ENCODE results near the gene EXOSC1.
A peak's percentile ranks its signal among the peaks of the same experiment; 100 is the strongest.
"Not testable (repeated sequence)": the region's sequence is repeated elsewhere in the genome, so short reads cannot be mapped to it uniquely, and the experiment has no call there.

Gene EXOSC1, protein sequence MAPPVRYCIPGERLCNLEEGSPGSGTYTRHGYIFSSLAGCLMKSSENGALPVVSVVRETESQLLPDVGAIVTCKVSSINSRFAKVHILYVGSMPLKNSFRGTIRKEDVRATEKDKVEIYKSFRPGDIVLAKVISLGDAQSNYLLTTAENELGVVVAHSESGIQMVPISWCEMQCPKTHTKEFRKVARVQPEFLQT

DNA sequence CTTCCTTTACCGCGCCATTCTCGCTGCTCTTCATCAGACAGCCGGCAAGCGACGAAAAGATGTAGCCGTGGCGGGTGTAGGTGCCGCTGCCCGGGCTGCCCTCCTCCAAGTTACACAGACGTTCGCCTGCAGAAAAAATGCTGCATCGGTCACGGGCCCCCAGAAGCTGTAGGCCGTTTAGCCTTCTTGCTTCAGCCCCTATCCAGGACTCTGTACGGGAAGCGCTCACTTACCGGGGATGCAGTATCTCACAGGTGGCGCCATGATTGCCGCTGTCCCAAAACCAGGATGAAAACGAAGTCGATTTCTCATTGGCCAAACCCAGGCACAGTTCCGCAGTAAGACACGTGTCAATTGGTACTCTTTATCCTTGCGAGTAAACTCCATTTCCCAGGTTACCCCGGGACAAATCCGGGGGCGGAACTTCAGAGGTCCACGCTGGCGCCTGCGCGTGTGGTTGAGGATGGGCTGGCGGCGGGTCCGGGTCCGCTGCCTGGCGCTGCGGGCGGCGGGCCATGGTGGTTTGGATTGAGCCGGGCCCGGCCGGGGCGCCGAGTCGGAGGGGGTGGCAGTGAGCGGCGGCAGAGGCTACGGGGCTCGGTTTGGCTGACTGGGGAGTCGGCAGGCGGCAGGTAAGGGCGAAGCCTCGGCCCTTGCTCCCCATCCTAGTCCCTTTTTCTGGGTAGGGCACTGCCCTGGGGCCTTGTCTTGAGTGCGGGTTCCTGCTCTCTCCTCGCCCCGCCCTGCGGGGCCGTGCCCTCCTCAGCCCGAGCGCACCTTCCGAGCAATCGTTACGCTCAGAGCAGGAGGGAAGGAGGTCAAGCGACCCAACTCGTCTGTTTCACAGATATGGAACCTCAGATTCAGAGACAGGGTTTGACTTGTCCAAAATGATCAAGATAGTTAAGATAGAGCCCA lies at the start of gene EXOSC1, which contains the start of gene ZDHHC16:
TSS of gene EXOSC1 (minus strand) at position 285 of the 918 bp plus-strand sequence. CDS start at position 264, 21 bp downstream.
TSS of gene ZDHHC16 (plus strand) at position 454 of the 918 bp plus-strand sequence. CDS start 5,501 bp downstream, outside the sequence.
- peak; percentile 98 for DNase-seq

DNA sequence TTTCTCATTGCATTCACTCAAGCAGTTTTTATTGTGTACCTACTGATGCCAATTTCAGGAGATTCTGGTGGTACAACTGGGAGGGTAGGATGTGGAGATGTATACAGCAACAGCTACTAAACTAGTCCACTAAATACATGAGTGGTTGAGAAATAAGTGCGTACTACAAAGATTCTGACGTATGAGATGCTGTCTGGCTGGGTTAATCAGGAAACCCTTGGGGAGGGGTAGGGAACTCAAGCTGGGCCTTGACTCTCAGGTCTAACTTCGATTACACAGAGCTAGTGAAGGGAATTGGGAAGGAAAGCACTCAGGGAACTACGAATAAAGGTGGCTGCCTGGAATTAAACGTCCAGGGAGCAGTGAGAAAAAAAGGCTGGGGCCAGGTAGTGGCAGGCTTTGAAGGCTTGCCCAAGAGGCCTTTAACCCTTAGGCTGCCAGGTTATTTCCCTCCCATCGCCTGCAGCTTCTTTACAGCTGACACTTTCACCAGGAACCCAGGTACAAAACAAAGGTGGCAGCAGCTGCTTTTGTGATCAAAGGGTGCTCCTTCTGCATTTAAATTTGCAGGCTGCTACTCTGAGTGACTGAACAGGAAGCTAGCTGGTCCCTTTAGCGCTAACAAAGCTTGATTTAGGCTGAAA lies 49.2 kb upstream of the EXOSC1 start:
- no peak for DNase-seq

DNA sequence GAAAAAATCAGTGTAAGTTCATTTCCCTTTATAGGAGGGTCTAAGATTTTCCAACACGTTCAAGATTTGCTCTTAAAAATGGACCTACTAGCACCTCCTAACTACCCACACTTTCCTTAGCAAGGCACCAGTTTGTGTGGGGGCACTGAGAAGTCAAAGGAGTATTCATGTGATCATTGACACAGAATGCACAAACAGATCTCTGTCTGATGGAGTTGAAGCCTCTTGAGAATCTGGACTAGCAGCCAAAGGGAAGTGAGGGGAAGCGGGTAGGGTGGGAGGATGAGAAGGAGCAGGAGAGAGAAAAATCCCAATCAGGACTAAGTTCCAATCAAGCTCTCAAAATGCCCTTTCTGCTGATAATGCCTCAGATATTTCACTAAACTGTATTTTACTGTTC lies 48.3 kb upstream of the EXOSC1 start:
- no peak for DNase-seq

DNA sequence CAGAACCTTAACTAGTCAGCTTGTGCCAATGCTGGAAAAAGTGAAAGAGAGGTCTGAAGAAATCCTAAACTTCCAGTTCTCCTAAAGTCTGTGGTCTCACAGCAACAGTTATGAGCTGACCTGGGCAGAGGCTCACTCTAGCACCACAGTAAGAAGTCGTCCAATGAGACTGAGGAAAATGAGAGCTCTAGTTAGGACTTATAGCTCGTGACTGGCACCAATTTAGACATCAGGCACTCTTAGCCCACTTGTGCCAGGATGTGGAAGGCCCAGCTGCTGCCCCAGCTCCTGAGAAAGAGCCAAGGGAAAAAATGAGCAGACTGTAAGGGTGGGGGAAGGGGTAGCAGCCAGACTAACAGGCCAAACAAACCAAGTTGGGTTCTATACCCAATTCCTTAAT lies 44.8 kb upstream of the EXOSC1 start:
- DNase-seq = no peak

DNA sequence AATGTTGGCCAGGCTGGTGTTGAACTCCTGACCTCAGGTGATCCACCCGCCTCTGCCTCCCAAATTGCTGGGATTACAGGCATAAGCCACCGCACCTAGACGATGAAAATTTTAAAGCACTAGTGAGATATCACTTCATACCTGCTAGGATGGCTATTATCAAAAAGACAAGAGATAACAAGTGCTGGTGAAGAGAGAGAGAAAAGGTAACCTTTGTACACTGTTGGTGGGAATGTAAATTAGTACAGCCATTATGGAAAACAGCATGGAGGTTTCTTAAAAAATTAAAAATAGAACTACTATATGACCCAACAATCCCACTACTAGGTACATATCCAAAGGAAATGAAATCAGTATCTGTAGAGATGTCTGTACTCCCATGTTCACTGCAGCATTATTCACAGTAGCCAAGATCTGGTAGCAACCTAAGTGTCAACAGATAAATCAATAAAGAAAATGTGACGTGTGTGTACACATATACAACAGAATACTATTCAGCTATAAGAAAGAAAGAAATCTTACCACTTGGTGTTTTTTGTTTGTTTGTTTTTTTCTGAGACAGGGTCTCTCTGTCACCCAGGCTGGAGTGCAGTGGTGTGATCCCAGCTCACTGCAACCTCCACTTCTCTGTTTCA lies 40.0 kb upstream of the EXOSC1 start:
- no peak for DNase-seq

DNA sequence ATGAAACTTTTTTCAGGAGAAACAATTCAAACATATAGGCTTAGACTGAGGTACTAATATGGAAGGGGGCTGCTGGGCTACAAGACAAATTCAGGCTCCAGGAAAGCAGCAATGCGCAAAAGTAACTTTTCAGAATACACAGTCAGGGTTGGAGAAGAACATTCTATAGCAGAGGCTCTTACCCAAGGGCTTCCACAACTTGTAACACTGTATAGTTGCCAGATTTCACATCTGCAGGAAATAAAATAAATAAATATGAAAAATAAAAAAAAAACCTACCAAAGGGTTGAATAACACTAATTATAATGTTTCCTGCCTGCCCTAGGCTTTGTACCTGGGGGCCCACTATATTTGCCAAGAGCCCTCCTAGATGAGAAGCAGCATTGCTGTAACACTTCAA lies 38.1 kb upstream of the EXOSC1 start:
- DNase-seq = no peak

DNA sequence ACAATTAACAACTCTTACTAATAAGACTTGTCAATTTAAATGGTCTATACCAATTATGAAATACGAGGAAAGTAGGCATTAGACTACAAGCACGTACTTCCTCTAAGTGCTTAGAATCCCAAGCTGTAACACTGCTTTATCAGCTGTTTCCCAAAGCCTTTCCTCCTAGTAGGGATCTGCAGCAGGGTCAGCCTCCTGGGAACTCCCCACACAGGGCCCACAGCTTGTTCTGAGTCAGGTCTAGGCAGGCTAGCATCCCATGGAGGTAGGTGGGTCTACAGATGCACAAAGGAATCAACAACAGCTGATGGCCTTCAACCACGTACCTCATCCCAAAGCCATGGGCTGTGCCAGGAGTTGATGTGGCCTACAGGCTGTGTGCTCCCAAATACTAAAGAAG lies 37.7 kb upstream of the EXOSC1 start:
- no peak for DNase-seq

DNA sequence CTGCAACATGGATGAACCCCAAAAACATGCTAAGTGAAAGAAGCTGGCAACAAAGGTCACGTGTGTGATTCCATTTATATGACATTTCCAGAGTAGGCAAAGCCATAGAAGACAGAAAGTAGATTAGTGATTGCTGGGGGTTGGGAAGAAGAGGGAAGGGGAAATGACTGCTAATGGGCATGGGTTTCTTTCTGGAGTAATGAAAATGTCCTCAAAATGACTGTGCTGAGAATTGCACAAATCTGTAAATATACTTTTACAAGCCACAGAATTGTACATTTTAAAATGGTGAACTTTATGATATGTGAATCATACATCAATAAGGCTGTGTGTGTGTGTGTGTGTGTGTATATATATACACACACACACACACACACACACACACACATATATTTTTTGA lies 36.6 kb upstream of the EXOSC1 start:
- no peak for DNase-seq

DNA sequence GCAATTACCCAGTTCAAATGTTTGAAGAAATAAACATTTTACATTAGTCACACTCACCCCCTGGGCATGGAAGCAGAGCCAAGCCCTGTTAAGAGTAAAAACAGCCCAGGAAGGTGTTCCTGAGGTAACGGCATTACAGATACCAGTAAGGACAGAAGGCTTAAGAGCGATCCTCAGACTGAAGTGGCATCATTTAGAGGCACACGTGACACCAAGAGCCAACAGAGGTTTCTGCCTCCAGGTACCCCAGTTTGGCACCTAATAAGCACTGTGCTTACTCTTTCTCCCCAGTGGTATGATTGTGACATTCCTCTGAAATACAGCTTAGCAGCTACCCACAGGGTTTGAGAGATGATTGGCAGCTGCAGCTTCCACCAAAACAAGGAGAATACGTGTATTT lies 35.3 kb upstream of the EXOSC1 start:
- no peak for DNase-seq

DNA sequence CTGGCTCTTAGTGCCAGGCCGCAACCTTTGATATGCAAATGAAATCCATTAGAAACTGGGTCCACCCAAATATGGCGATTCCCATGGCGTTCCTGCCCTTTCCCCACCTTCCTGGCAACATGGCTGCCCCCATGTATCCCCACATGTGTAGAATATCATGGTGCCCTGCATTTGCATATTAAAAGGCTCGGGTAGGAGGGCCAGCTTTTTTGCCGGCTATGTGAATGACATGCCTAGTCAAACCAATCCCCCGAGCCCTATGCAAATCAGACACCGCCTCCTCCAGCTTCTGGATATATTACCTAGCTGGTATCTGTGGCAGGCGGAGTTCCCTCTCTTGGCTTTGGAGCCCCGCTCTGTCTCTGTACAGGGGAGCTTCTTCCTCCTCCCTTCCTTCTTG lies 34.1 kb upstream of the EXOSC1 start:
- no peak for DNase-seq

DNA sequence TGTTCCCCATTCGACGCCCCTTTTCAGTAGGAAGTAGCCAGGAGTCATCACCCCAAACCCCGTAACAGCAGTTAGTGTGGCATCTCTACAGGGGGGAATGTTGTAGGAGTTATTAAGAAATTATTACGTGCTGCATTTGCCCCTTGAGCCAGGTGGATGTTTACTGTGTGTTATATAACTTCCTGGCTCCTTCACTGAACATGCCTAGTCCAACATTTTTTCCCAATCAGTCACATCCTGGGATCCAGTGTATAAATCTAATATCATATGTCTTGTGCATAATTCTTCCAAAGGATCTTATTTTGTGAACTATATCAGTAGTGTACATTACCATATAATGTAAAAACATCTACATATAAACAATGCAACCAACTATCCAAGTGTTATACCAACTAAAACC lies 33.6 kb upstream of the EXOSC1 start:
- not testable (repeated sequence) for DNase-seq

DNA sequence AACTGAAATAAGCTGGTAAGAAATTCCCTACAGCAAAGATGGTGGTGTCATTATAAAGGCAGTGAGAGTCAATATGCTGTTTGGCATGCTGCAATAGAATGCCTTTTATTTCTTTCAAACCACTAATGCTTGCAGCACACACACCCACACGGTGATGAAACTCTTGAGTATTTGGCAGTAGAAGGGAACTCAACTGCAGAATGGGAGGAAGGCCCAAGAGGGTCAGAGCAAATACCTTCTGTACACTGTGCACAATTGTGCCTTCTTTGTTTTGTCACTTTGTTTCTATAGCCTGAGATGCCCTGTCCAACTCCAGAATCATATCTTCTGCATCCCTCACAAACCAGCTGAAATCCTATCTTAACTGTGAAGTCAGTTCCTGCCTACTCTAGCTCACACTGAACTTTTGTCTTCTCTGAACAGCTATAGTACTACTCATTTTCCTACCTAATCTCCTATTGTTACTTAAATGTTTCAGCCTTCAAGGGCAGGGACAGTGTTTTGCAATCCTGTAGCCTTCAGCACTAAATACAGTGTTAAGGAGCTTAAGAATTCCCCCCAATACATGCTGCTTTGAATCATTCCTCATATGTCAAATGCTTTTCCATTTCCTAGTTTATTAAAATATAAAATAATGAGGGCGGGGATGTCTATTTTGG lies 30.3 kb upstream of the EXOSC1 start:
- DNase-seq = no peak

DNA sequence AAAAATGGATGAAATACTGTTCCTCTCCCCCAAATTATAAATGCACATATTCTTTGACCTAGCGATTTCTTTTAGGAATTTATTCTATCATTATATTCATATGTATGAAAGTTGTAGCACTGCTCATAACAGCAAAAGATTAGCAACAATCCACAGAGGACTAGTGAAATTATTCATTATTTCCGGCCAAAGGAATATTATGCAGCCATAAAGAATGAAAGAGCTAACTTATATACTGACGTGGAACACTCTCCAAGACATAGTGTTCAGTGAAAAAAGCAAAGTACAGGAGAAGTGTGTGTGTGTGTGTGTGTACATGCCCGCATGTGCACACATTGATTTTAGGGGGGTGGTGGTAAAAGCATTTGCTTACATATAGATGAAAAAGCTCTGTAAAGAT lies 29.1 kb upstream of the EXOSC1 start:
- no peak for DNase-seq

DNA sequence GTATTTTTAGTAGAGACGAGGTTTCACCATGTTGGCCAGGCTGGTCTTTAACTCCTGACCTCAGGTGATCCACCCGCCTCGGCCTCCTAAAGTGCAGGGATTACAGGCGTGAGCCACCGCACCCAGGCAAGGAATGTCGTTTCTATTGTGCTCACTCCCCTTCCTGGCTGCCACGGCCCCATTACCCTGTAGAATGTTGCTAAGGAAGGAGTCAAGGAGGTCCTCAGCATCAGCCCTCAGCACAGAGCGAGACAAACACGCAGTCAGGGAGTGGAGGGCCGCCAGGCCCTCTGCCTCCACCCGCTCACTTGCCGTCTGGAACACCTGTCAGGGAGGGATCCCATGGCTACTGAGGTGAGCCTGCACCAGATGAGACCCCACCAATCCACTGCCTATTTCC lies 23.0 kb upstream of the EXOSC1 start:
- DNase-seq = not testable (repeated sequence)

DNA sequence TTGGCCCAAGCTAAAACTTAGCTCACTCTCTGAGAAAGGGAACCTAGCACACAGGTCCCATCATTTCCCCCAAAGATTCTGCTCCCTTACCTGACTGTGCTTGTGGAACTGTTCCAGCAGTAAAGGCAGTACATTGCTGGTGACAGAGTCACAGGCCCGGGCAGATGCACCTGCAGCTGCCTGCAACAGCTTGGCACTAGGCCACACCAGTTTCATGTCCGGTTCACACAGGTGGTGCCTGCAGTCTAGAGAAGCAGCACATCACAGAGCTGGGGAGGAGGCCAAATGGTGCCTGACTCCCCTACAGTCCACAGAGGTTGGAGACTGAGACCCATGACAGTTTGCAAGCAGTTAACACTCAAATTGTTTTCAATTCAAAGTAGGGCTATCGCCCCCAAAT lies 22.4 kb upstream of the EXOSC1 start:
- DNase-seq = no peak

DNA sequence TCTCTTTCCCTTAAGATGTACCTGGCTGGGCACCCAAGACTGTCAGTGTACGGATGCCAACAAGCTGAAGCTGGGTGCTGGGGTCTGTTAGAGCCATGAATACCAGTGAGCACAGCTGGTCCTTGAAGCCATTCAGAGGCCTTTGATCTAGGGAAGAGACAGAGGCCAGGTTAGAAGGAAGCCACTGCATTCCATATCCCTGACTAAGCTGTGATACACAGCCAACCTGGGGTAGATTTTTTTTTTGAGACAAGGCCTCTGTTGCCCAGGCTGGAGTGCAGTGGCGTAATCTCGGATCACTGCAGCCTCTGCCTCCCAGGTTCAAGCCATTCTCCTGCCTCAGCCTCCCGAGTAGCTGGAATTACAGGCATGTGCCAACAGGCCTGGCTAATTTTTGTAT lies 20.9 kb upstream of the EXOSC1 start:
- DNase-seq = no peak

DNA sequence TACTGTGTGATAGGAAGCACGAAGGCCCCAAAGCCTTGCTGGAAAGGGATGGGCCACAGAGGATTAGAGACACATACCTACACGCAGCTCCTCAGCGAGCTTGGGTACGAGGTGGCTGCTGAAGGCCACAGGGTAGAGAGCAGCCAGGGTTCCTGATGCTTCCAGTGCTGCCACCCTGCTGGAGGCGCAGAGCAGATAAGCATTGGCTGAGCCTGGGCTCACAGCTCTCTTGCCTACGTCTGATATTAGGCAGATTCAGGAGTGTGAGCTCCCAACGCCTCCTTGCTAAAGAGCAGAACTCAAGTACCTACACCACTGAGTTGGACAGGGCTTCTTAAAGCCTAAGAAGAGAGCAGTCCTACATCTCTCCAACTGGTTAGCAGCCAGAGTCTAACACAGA lies 20.2 kb upstream of the EXOSC1 start:
- no peak for DNase-seq

DNA sequence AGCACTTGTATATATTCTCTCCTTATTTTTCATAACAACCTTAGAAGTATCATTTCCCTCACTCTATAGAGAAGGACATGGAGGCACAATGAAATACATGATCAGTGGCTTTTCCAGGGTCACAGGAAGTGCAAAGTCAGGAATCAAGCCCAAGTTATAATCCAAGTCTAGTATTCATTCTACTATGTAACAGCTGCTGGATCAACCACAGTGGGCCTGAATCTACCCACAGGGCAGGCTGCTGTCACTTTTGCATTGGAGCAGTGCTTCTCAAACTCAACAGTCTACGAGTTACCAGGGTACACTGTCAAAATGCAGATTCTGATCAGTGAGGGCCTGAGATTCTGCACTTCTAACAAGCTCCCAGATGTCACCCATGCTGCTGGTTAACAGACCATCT lies 18.4 kb upstream of the EXOSC1 start:
- no peak for DNase-seq

DNA sequence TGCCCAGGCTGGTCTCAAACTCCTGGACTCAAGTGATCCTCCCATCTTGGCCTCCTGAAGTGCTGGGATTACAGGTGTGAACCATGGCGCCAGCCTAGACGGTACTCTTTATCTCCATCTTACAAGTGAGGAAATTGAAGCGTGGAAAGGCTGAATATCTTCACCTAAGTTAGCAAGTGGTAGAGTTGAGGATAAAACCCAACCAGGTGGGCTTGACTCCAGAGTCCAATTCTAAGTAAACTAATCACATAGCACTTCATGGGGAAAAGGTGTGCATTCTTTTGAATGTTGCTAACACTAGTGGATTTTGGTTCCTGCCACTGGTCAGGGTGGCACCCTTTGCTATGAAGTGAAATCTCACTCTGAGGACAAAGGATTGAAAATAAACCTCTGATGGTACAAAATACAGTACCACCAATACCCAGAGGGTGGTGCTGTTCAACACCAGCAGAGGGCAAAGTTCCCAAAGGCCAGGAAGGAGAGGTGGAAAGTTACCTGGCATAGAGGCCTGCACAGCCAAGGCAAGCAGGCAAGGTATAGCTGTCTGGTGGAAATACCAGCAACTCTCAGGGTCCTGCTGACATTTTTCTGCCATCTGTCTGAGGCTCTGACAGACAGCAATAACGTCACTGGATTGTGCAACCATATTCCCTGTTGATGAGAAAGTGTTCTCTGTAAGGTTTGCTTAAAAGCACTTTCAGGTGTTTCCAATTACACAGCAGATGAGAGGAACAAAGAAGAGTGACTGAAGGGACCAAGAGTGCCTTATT lies 17.7 kb upstream of the EXOSC1 start:
- DNase-seq = peak; percentile 73

DNA sequence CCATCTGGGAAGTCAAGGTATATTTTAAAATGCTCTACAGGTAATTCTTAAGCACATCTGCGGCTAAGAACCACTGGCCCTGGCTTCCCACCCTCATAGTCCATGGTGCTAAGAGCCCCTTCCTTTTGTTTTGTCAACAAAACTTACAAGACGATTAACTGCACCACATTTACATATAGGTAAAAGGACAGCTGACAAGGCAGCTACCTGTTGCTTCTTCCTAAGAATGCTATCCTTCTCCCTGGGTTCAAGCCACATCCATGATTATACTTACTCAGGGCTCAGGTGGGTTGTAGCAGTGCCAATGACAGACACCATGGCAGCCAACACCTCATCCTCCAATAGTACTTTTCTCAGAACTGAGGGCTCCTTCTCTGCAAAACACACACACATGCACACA lies 16.5 kb upstream of the EXOSC1 start:
- DNase-seq = no peak

DNA sequence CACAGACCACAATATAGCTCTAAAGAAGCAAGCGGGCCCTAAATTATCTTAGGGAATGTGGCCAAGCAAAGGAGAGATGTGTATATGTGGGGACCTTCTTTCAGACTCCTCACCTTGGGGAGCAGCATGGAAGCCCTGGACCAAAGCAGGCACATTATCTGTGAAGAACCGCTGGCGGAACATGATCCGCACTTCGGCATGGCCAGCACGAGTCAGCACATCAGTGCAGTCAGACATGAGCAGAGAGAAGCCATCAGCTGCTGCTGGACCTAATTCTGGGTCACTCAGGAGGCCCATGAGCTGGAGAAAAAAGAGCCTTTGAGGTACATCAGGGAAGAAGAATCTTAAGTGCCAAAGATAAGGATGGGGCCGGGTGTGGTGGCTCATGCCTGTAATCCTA lies 14.1 kb upstream of the EXOSC1 start:
- DNase-seq = no peak

DNA sequence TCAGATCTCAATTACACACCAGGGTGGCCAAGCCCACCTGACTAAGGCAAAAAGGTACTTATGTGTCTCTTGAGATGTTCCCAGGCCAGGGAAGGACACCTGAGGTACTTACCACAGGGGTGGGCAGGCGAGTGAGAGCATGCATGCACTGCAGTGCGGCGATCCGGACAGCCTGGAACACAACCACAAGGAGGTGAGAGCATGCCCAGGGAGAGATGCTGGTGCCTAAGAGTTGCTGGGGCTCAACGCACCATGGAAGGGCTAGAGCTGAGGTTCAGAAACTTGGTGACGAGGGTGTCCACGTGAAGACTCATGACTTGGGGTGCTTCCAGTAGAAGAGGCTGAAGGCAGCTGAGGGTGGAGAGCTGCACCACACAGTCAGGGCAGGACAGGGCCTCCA lies 13.3 kb upstream of the EXOSC1 start:
- DNase-seq = no peak

Data from OCI-M1 (cell line).